AG09309 (cell line): ENCODE measurements around the gene EEPD1.

Experiments
- DNase-seq: peaks from one replicate; pipeline ENCODE4 v3.0.0-alpha.2; 2010; ENCODE audit warnings: low read depth
- H3K4me3 ChIP-seq: 2 replicates; pipeline ENCODE4 v1.5.1; 2011; ENCODE audit warnings: mild to moderate bottlenecking, low read depth, low read length, moderate library complexity; ENCODE audit not compliant: control insufficient read depth
- CTCF ChIP-seq: IDR thresholded peaks from 2 replicates; pipeline ENCODE4 v1.5.1; 2011; ENCODE audit warnings: mild to moderate bottlenecking, low read depth, low read length, inconsistent platforms; ENCODE audit not compliant: insufficient read depth, control insufficient read depth; ENCODE audit errors: missing control alignments

EEPD1 gene

GRCh38 chr7:36208426-36208825, 55.4 kb downstream of the EEPD1 start:
- no peak for DNase-seq
- TF ChIP-seq CTCF: no peak
- no peak overlapping the region for H3K4me3 ChIP-seq

- no peak for DNase-seq
- TF ChIP-seq CTCF: no peak
- H3K4me3 ChIP-seq: no peak overlapping the region
Measured at GRCh38 chr7:36208997-36209813, 56.2 kb downstream of the EEPD1 start.

GRCh38 chr7:36209814-36210183, 56.7 kb downstream of the EEPD1 start:
- no peak for TF ChIP-seq CTCF
- DNase-seq: no peak
- H3K4me3 ChIP-seq: no peak overlapping the region

GRCh38 chr7:36210291-36210922, 57.4 kb downstream of the EEPD1 start:
- TF ChIP-seq CTCF: no peak
- H3K4me3 ChIP-seq: no peak overlapping the region
- DNase-seq: no peak

GRCh38 chr7:36214608-36215456, 61.8 kb downstream of the EEPD1 start:
- no peak for TF ChIP-seq CTCF
- no peak overlapping the region for H3K4me3 ChIP-seq
- no peak for DNase-seq

- TF ChIP-seq CTCF: no peak
- H3K4me3 ChIP-seq: no peak overlapping the region
- no peak for DNase-seq
Measured at GRCh38 chr7:36215457-36215765, 62.4 kb downstream of the EEPD1 start.
